AG04449 (cell line): ENCODE measurements around the gene ENAH.

ENCODE experiments used
- CTCF ChIA-PET: fragments of 350-600 bp; formaldehyde crosslinking; extraction: SDS; loops from one replicate; lab custom pipeline; 2021; ENCODE audit warnings: antibody characterized with exemption; lab: Yijun Ruan, JAX
- POLR2A ChIA-PET: fragments of 400-600, 350-600 bp; formaldehyde crosslinking; extraction: SDS; loops from one replicate; lab custom pipeline; 2020; ENCODE audit warnings: antibody characterized with exemption, inconsistent platforms; lab: Yijun Ruan, JAX
- DNase-seq: peaks from one replicate; pipeline ENCODE4 v3.0.0-alpha.2; 2010; ENCODE audit warnings: low read depth, low spot score
- H3K4me3 ChIP-seq: 2 replicates; pipeline ENCODE4 v1.5.1; 2011; ENCODE audit warnings: low read depth, mild to moderate bottlenecking, control low read depth, low read length
- TF ChIP-seq, protein P1 (sequence below): IDR thresholded peaks from one replicate; pipeline ENCODE4 v1.5.1; 2011; ENCODE audit warnings: mild to moderate bottlenecking, moderate library complexity, low read length, control low read depth, inconsistent platforms; ENCODE audit not compliant: insufficient read depth; ENCODE audit errors: missing control alignments

Gene ENAH

GRCh38 chr1:225445639-225446594, 207.0 kb downstream of the ENAH start:
- ChIA-PET POLR2A (no interaction called here), CTCF (interaction anchor here (1.2 kb wide), 1 partner anchor 9 kb away, joined by 3 read pairs; no protein-coding TSS in a partner anchor)
- no peak overlapping the region for H3K4me3 ChIP-seq

DNA sequence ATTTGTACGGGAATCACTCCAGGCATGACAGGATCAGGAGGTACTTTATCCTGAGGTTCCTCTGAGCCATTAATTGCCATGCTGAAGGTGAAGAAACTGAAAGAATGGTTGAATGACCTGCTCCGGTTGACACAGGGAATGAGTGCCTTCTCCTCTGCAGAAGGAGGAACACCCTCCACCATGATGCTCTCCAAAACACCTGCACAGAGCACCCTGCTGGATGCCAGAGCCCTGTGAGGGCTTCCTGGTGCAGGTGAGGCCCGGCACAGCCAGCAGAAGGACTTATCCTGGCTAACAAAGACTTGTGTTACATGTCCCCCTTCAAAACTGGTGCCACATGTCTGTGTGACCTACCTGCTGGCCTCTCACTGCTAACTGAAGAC, 210.8 kb downstream of the ENAH start:
- CTCF ChIA-PET = interaction anchor here (1.3 to 2.5 kb wide), 6 partner anchors 10 to 546 kb away, joined by 4 to 11 read pairs (median 6); no protein-coding TSS in a partner anchor
- H3K4me3 ChIP-seq = no peak overlapping the region

More at GRCh38 chr1:225445639-225446594, 207.0 kb downstream of the ENAH start:
- no peak for DNase-seq
- TF ChIP-seq, protein P1, sequence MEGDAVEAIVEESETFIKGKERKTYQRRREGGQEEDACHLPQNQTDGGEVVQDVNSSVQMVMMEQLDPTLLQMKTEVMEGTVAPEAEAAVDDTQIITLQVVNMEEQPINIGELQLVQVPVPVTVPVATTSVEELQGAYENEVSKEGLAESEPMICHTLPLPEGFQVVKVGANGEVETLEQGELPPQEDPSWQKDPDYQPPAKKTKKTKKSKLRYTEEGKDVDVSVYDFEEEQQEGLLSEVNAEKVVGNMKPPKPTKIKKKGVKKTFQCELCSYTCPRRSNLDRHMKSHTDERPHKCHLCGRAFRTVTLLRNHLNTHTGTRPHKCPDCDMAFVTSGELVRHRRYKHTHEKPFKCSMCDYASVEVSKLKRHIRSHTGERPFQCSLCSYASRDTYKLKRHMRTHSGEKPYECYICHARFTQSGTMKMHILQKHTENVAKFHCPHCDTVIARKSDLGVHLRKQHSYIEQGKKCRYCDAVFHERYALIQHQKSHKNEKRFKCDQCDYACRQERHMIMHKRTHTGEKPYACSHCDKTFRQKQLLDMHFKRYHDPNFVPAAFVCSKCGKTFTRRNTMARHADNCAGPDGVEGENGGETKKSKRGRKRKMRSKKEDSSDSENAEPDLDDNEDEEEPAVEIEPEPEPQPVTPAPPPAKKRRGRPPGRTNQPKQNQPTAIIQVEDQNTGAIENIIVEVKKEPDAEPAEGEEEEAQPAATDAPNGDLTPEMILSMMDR = no peak

DNA sequence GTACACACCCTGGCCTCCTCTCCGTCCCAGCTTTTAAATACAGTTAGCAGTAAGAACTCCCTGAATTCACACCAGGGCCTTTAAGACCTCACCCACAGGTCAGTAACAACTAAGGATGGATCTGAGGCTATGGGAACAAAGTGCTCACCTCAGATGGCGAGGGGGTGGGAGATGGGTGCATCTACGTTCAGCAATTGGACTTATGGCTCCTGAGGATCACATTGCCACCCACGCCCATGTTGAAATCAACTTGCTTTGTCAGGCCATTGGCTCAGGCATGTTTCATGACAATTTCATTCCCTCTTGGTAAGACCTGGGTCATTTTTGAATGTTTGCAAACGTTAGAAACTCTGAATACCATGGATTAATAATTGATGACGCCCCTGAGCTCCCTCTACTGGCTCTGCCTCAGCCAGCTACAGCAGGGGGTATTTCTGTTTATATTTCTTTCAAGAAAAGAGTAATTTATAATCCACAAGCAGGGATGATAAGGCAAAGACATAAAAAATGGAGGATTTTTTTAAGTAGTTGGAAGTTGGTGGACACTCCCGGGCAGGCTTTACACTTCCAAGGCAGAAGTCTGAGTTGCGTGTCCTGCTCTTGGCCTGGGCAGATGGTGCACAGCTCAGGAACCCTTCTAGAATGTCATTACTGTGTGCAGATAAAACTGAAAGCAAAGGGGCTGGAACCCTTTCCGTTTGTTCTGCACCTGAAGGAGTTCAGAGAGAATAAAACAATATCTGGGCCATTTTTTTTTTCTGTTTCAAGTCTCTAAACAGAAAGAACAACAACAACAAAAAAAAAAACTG, 211.4 kb downstream of the ENAH start:
- ChIA-PET POLR2A (no interaction called here), CTCF (interaction anchor here (1.4 to 2.5 kb wide), 7 partner anchors 8 to 550 kb away, joined by 3 to 11 read pairs (median 5); no protein-coding TSS in a partner anchor)
- TF ChIP-seq, protein P1 = peak; percentile 5
- no peak overlapping the region for H3K4me3 ChIP-seq
- DNase-seq = no peak

More for the DNA sequence above, 210.8 kb downstream of the ENAH start:
- POLR2A ChIA-PET = no interaction called here
- DNase-seq = no peak
- TF ChIP-seq, protein P1 = no peak

DNA sequence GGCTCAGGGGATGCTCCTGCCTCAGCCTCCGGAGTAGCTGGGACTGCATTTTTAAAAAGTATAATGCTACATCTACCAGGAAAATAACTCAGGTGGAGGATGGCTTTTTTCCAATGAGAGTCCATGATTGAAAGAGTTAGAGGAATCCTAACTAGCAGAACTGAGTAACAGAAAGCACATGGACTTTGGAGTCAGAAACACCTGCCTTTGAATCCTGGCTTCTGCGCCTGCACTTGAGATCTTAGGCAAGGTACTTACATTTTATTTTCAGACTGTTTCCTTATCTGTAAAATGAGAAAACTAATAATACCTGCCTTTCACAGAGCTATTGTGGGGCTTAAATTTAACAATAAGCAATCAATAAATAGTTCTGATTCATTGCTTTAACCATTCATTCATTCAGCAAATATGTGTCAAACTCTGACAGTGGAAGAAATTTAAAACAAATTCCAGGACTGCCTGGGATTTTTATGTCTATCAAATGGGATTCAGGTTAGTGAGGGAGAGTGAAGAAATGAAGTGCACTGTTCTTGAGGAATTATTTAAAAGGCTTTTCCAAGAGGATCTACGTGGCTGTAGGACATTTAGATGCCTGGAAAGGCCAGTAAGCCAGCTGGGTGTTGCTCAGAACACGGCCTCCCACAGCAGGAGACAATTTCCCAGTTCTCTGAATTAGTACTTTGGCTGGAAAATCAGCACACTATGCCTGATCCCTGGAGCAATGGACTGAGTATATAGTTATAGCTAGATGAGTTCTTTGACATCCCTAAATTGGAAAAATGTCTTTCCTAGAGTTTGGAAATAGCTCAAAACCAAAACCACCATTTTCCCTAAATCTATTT, 212.3 kb downstream of the ENAH start:
- POLR2A ChIA-PET = no interaction called here
- CTCF ChIA-PET = interaction anchor here (0.8 to 2.5 kb wide), 10 partner anchors 8 to 551 kb away, joined by 3 to 11 read pairs (median 4); no protein-coding TSS in a partner anchor
- DNase-seq = no peak
- no peak overlapping the region for H3K4me3 ChIP-seq
- TF ChIP-seq, protein P1 = no peak

GRCh38 chr1:225437710-225438437, 215.0 kb downstream of the ENAH start:
- CTCF ChIA-PET = interaction anchor here (0.6 kb wide), 1 partner anchor 335 kb away, joined by 3 read pairs; no protein-coding TSS in a partner anchor
- POLR2A ChIA-PET = no interaction called here
- H3K4me3 ChIP-seq = no peak overlapping the region
- TF ChIP-seq, protein P1 = peak; percentile 67
- no peak for DNase-seq
